Sigmoid colon (tissue), 7 donors: ENCODE results near the gene STOX2. TPM values are rescaled to one million over a fixed set of nuclear protein-coding genes. Genes with fewer than 3 reads are reported as not detected.

ENCODE experiments used
- DNase-seq: peaks from one replicate; pipeline ENCODE4 v3.0.0-alpha.2; 2019
- H3K27ac ChIP-seq, 4 donors: fragments of 200-600 bp; sonication (generic); one replicate each; pipeline ENCODE4 v1.5.1; 2016 to 2019; ENCODE audit warnings: mild to moderate bottlenecking in 1 of 4
- H3K27me3 ChIP-seq, 3 donors: fragments of 200-600 bp; sonication (generic); one replicate each; pipeline ENCODE4 v1.5.1; 2019; ENCODE audit warnings: mild to moderate bottlenecking in 1 of 3
- H3K36me3 ChIP-seq, 4 donors: fragments of 200-600 bp; sonication (generic); one replicate each; pipeline ENCODE4 v1.5.1; 2016 to 2019
- H3K4me1 ChIP-seq, 4 donors: fragments of 200-600 bp; sonication (generic); one replicate each; pipeline ENCODE4 v1.5.1; 2017 to 2019
- H3K4me3 ChIP-seq, 4 donors: fragments of 200-600 bp; sonication (generic); one replicate each; pipeline ENCODE4 v1.5.1; 2017 to 2019; ENCODE audit warnings: mild to moderate bottlenecking in 2 of 4, moderate library complexity in 1 of 4
- H3K9me3 ChIP-seq, 4 donors: fragments of 200-600 bp in 3 of 4; sonication (generic) in 3 of 4; one replicate each; pipeline versions ENCODE4 v1.5.1 to v1.6.1; 2013 to 2019
- CTCF ChIP-seq, 4 experiments: fragments of 450-650 bp in 3 of 4; fragments of 200-600 bp in 1 of 4; IDR thresholded peaks; one replicate each; pipeline ENCODE4 v1.5.1; 2016 to 2019; ENCODE audit warnings: antibody characterized with exemption in 4 of 4, mild to moderate bottlenecking in 3 of 4, moderate library complexity in 2 of 4
- EP300 ChIP-seq, 4 donors: sonication (generic); formaldehyde crosslinking; IDR thresholded peaks; one replicate each; pipeline ENCODE4 v1.6.1; 2017; ENCODE audit warnings: antibody characterized with exemption in 4 of 4
- POLR2A ChIP-seq, 2 donors: fragments of 450-650 bp; IDR thresholded peaks; one replicate each; pipeline ENCODE4 v1.6.1; 2016; ENCODE audit warnings: antibody characterized with exemption in 2 of 2, mild to moderate bottlenecking in 2 of 2, moderate library complexity in 2 of 2
- POLR2AphosphoS5 ChIP-seq, 4 donors: sonication (generic); formaldehyde crosslinking; IDR thresholded peaks; one replicate each; pipeline ENCODE4 v1.6.1; 2017; ENCODE audit warnings: antibody characterized with exemption in 4 of 4
- WGBS, 2 donors: extraction: QIAGEN DNeasy Blood & Tissue Kit; methylation state at CpG; one replicate each; pipeline ENCODE4 v1.1.7; 2013; 5-methylcytosine and 5-hydroxymethylcytosine counted together
- intact Hi-C: fragments of 100-400 bp; cut with DNase I; formaldehyde crosslinking; loops from one replicate; pipeline ENCODE4 v1.15.1; 2023
- polyA plus RNA-seq, 3 donors: library from polyadenylated mRNA; stranded (reverse); fragments of 200-250 nt; gene quantifications; one replicate each; pipeline ENCODE4 v1.2.3, GENCODE V29; 2013
- total RNA-seq, 4 donors: library from RNA; depleted of rRNA; stranded (reverse); fragments of >200 nt; gene quantifications; one replicate each; pipeline ENCODE4 v1.1.0, GENCODE V29; 2016
- donor health status: healthy with polysubstance abuse.
- donor health status: Bipolar disorder and iron deficiency.
- donor health status: healthy.

STOX2 gene
- total and polyA plus RNA-seq, 7 donors, result under 0.01 to 9.6 (median 2.2) TPM

- Histone ChIP-seq H3K36me3 (no peaks in the 10 kb centered on the region), H3K27me3 (no peaks in the 10 kb centered on the region), H3K4me1 (peaks cover 0 to 29% (median 19%) of the 10 kb centered on the region in 4 donors), H3K4me3 (no peak overlapping the region), H3K27ac (peak overlapping the region in 2 of 4 donors; percentile 81 to 83), H3K9me3 (no peaks in the 10 kb centered on the region)
- DNase-seq, result no peak
- intact Hi-C loops, result loop anchor here (5.0 kb wide), 2 partner anchors 82 to 178 kb away; partner anchors contain the start of gene STOX2
- WGBS, 2 donors, result 60 to 74% methylated on average over 6 of the region's 6 CpGs
- TF ChIP-seq CTCF (IDR thresholded peaks at IDR 0.05) (no peak), POLR2A (IDR thresholded peaks at IDR 0.05) (no peak), POLR2AphosphoS5 (IDR thresholded peaks at IDR 0.05) (no peak), EP300 (IDR thresholded peaks at IDR 0.05) (no peak)
Measured at GRCh38 chr4:183989461-183989860, 84.4 kb downstream of the STOX2 start.

- Histone ChIP-seq H3K4me3 (no peak overlapping the region), H3K36me3 (no peaks in the 10 kb centered on the region), H3K4me1 (peaks cover 0 to 29% (median 19%) of the 10 kb centered on the region in 4 donors), H3K9me3 (no peaks in the 10 kb centered on the region), H3K27me3 (no peaks in the 10 kb centered on the region), H3K27ac (peak overlapping the region in 1 of 4 donors; percentile 83)
- intact Hi-C loops, result loop anchor here (5.0 kb wide), 3 partner anchors 83 to 177 kb away; partner anchors contain the start of gene STOX2
- TF ChIP-seq POLR2AphosphoS5 (IDR thresholded peaks at IDR 0.05), result no peak
- no peak for TF ChIP-seq EP300 (IDR thresholded peaks at IDR 0.05)
- no peak for TF ChIP-seq CTCF (IDR thresholded peaks at IDR 0.05)
- no peak for TF ChIP-seq POLR2A (IDR thresholded peaks at IDR 0.05)
- WGBS, 2 donors, result 58 to 63% methylated on average over 2 of the region's 2 CpGs
- DNase-seq, result no peak
Measured at GRCh38 chr4:183989931-183990330, 84.8 kb downstream of the STOX2 start.

GRCh38 chr4:183993676-183994075 is 88.6 kb downstream of the STOX2 start:
- no peak for DNase-seq
- intact Hi-C loops, result loop anchor here (5.0 kb wide), 1 partner anchor 154 kb away; no protein-coding TSS in a partner anchor
- H3K4me1 ChIP-seq, result peaks cover 0 to 10% (median 6%) of the 10 kb centered on the region in 4 donors
- H3K36me3 ChIP-seq, result no peaks in the 10 kb centered on the region
- WGBS, 2 donors, result 85 to 90% methylated on average over 6 of the region's 6 CpGs
- TF ChIP-seq CTCF (IDR thresholded peaks at IDR 0.05) (no peak), POLR2A (IDR thresholded peaks at IDR 0.05) (no peak), POLR2AphosphoS5 (IDR thresholded peaks at IDR 0.05) (no peak), EP300 (IDR thresholded peaks at IDR 0.05) (no peak)
- H3K27ac ChIP-seq, result no peak overlapping the region
- no peak overlapping the region for H3K4me3 ChIP-seq
- H3K9me3 ChIP-seq, result no peaks in the 10 kb centered on the region
- H3K27me3 ChIP-seq, result no peaks in the 10 kb centered on the region

GRCh38 chr4:183995570-183995969 is 90.5 kb downstream of the STOX2 start:
- Histone ChIP-seq H3K36me3 (no peaks in the 10 kb centered on the region), H3K4me1 (no peaks in the 10 kb centered on the region), H3K27me3 (no peaks in the 10 kb centered on the region), H3K9me3 (no peaks in the 10 kb centered on the region), H3K27ac (no peak overlapping the region), H3K4me3 (no peak overlapping the region)
- intact Hi-C loops, result no loop called here
- TF ChIP-seq EP300 (IDR thresholded peaks at IDR 0.05) (no peak), POLR2A (IDR thresholded peaks at IDR 0.05) (no peak), CTCF (IDR thresholded peaks at IDR 0.05) (no peak), POLR2AphosphoS5 (IDR thresholded peaks at IDR 0.05) (no peak)
- no peak for DNase-seq
- 88% methylated on average over 11 of the region's 11 CpGs for WGBS, 2 donors

GRCh38 chr4:183996868-183997267 is 91.8 kb downstream of the STOX2 start:
- 88 to 89% methylated on average over 4 of the region's 4 CpGs for WGBS, 2 donors
- no peaks in the 10 kb centered on the region for H3K4me1 ChIP-seq
- no peak for TF ChIP-seq CTCF (IDR thresholded peaks at IDR 0.05)
- no peak for TF ChIP-seq POLR2A (IDR thresholded peaks at IDR 0.05)
- no peak for TF ChIP-seq POLR2AphosphoS5 (IDR thresholded peaks at IDR 0.05)
- TF ChIP-seq EP300 (IDR thresholded peaks at IDR 0.05), result no peak
- intact Hi-C loops, result no loop called here
- no peaks in the 10 kb centered on the region for H3K27me3 ChIP-seq
- no peak overlapping the region for H3K27ac ChIP-seq
- H3K9me3 ChIP-seq, result no peaks in the 10 kb centered on the region
- H3K4me3 ChIP-seq, result no peak overlapping the region
- no peaks in the 10 kb centered on the region for H3K36me3 ChIP-seq
- DNase-seq, result no peak
